Stimulated activated CD8-positive, alpha-beta memory T cell treated with anti-CD3 and anti-CD28 coated beads, Interleukin-4, amount 100 ng/mL, for 1 hour (primary cell): ENCODE results near the gene CHRD.

ENCODE experiments used
- DNase-seq, 2 donors: peaks; one replicate each; pipeline ENCODE4 v3.0.0-alpha.2; 2020; ENCODE audit warnings: low read depth in 2 of 2, low spot score in 1 of 2

The CHRD gene

GRCh38 chr3:184360929-184361531 lies 18.8 kb upstream of the CHRD start:
- DNase-seq, result no peak

- DNase-seq, result no peak
Observed at GRCh38 chr3:184361532-184361931, 18.3 kb upstream of the CHRD start, which contains the start of the genes CLCN2 and POLR2H. TSS of gene CLCN2 (minus strand) at chr3:184361605. CDS start at chr3:184361479, 126 bp downstream. TSS of gene POLR2H (plus strand) at chr3:184361710. CDS start at chr3:184363493, 1,783 bp downstream.

GRCh38 chr3:184361932-184362667 lies 17.8 kb upstream of the CHRD start:
- DNase-seq, result peak in 1 of 2 donors; percentile 9

GRCh38 chr3:184362668-184363546 lies 16.9 kb upstream of the CHRD start:
- peak; percentile 91 to 92 for DNase-seq

GRCh38 chr3:184366619-184367289 lies 13.1 kb upstream of the CHRD start:
- DNase-seq, result no peak

GRCh38 chr3:184368116-184368515 lies 11.7 kb upstream of the CHRD start:
- DNase-seq, result no peak

- DNase-seq, result no peak
Observed at GRCh38 chr3:184368586-184369183, 11.2 kb upstream of the CHRD start.

- peak in 1 of 2 donors; percentile 24 for DNase-seq
Observed at GRCh38 chr3:184371570-184372018, 8.3 kb upstream of the CHRD start.

GRCh38 chr3:184372296-184372821 lies 7.5 kb upstream of the CHRD start:
- DNase-seq, result no peak

- no peak for DNase-seq
Observed at GRCh38 chr3:184372911-184373310, 6.9 kb upstream of the CHRD start.

GRCh38 chr3:184373422-184373821 lies 6.4 kb upstream of the CHRD start:
- no peak for DNase-seq

- no peak for DNase-seq
Observed at GRCh38 chr3:184375747-184376461, 4.0 kb upstream of the CHRD start.

- no peak for DNase-seq
Observed at GRCh38 chr3:184377374-184377773, 2.5 kb upstream of the CHRD start.

GRCh38 chr3:184377882-184378445 lies 1.9 kb upstream of the CHRD start, which contains the start of gene THPO:
TSS of gene THPO (minus strand) at chr3:184378207. CDS start at chr3:184376259, 1,948 bp downstream.
- DNase-seq, result no peak

- no peak for DNase-seq
Observed at GRCh38 chr3:184378651-184379357, 1.1 kb upstream of the CHRD start.

- DNase-seq, result no peak
Observed at GRCh38 chr3:184380185-184380626, 352 bp downstream of the CHRD start.

- DNase-seq, result no peak
Observed at GRCh38 chr3:184380627-184381260, 890 bp downstream of the CHRD start.
